HEK293T (cell line): ENCODE data around the gene SUMF2.

Experiments used
- FOXA1 ChIP-seq: fragments of 450-650 bp; IDR thresholded peaks from 2 replicates; pipeline ENCODE4 v1.6.1; 2016; ENCODE audit warnings: mild to moderate bottlenecking
- FOXM1 ChIP-seq: fragments of 450-650 bp; IDR thresholded peaks from 2 replicates; pipeline ENCODE4 v1.6.1; 2017; ENCODE audit warnings: mild to moderate bottlenecking, borderline replicate concordance
- L3MBTL2 ChIP-seq: fragments of 450-650 bp; conservative IDR thresholded peaks from 2 replicates; pipeline ENCODE4 v1.6.1; 2016; ENCODE audit warnings: mild to moderate bottlenecking
- TARDBP ChIP-seq: fragments of 450-650 bp; IDR thresholded peaks from 2 replicates; pipeline ENCODE4 v1.6.1; 2016

- TF ChIP-seq FOXA1 (no peak), FOXM1 (no peak), L3MBTL2 (no peak), TARDBP (no peak)
These were observed 15.8 kb upstream of the SUMF2 start for GRCh38 chr7:56048245-56048644.
